Pancreas (tissue), 10 donors: ENCODE results near the gene SCD5. TPM values are rescaled to one million over a fixed set of nuclear protein-coding genes. Genes with fewer than 3 reads are reported as not detected.
A peak's percentile ranks its signal among the peaks of the same experiment; 100 is the strongest.

ENCODE experiments used
- ATAC-seq, 4 donors: fragments of 200-7000 bp; cut with Tn5 transposase; one replicate each; pipeline versions ENCODE4 v1.8.0 to v1.9.1; 2020; ENCODE audit warnings: mild to moderate bottlenecking in 4 of 4, moderate library complexity in 4 of 4
- DNase-seq, 6 donors: peaks; one replicate each; pipeline ENCODE4 v3.0.0-alpha.2; 2020
- FAIRE-seq: peaks from 2 replicates; lab custom pipeline; 2012; peaks lifted over from hg19 to GRCh38; lab: Jason Lieb, UNC
- H3K27ac ChIP-seq, 4 donors: fragments of 200-600 bp; sonication (generic); 1 replicate in 3 of 4; 2 replicates in 1 of 4; pipeline versions ENCODE4 v1.5.0 to v1.8.0; 2020
- H3K27me3 ChIP-seq, 4 donors: fragments of 200-600 bp; one replicate each; pipeline ENCODE4 v1.8.0; 2021
- H3K36me3 ChIP-seq, 3 donors: fragments of 200-600 bp; sonication (generic) in 1 of 3; one replicate each; pipeline versions ENCODE4 v1.5.0 to v1.8.0; 2020 to 2021
- H3K4me1 ChIP-seq, 3 donors: fragments of 200-600 bp; one replicate each; pipeline ENCODE4 v1.8.0; 2021
- H3K4me3 ChIP-seq, 4 donors: fragments of 200-600 bp; sonication (generic) in 2 of 4; one replicate each; pipeline versions ENCODE4 v1.5.0 to v1.8.0; 2020 to 2021
- H3K9me3 ChIP-seq, 4 donors: fragments of 200-600 bp; one replicate each; pipeline ENCODE4 v1.8.0; 2021
- CTCF ChIP-seq, 4 donors: fragments of 200-600 bp; sonication (generic) in 3 of 4; IDR thresholded peaks; one replicate each; pipeline versions ENCODE4 v1.5.0 to v1.8.0; 2021; ENCODE audit warnings: antibody characterized with exemption in 4 of 4
- WGBS, 2 donors: extraction: QIAGEN DNeasy Blood & Tissue Kit; methylation state at CpG; one replicate each; pipeline ENCODE4 v1.1.7; 2013; 5-methylcytosine and 5-hydroxymethylcytosine counted together
- intact Hi-C, 3 donors: fragments of 100-400 bp; cut with DNase I; formaldehyde crosslinking; loops; one replicate each; pipeline versions ENCODE4 v1.11.1 to v1.14.2; 2022
- polyA plus RNA-seq, 2 donors: library from polyadenylated mRNA; stranded (reverse); fragments of 200-250 nt; gene quantifications; one replicate each; pipeline ENCODE4 v1.2.3, GENCODE V29; 2013
- total RNA-seq, 6 donors: library from RNA; stranded (reverse); fragmentation: NEBNext Ultra II Directional in 4 of 6; extraction: Animal tissue kit (Norgen Biotek cat#: 25700) in 4 of 6; gene quantifications; one replicate each; pipeline versions ENCODE4 v1.2.1 to v1.2.4, GENCODE V29; 2021 to 2023
- donor health status: healthy with polysubstance abuse.
- donor health status: DM: no; HTN: no; CAD: no; lungs with moderate emphysema.
- donor health status: DM: no; HTN: no; CAD: no.
- donor health status: control.
- donor health status: control.
- donor health status: Bipolar disorder and iron deficiency.
- donor health status: DM: yes; HTN: yes; CAD: no.
- donor health status: DM: no; HTN: no; CAD: no.
- donor health status: DM: no; HTN: no; CAD: no.
- donor health status: DM: yes; HTN: yes; CAD: no.

The SCD5 gene
- total and polyA plus RNA-seq, 8 donors = 19.1 to 58.3 (median 31.3) TPM

- DNase-seq (no peak), FAIRE-seq (no peak), ATAC-seq (no peak)
- intact Hi-C loops = no loop called here
- WGBS, 2 donors = 84 to 85% methylated on average over 8 of the region's 8 CpGs
- Histone ChIP-seq H3K4me1 (peaks cover 0 to 6% (median 0%) of the 10 kb centered on the region in 3 donors), H3K27ac (no peak overlapping the region), H3K9me3 (no peaks in the 10 kb centered on the region), H3K4me3 (no peak overlapping the region), H3K27me3 (no peaks in the 10 kb centered on the region), H3K36me3 (no peaks in the 10 kb centered on the region)
- TF ChIP-seq CTCF (IDR thresholded peaks at IDR 0.05) = no peak
These were observed 210.6 kb downstream of the SCD5 start for GRCh38 chr4:82587826-82588540.

GRCh38 chr4:82585690-82586435, 212.7 kb downstream of the SCD5 start:
- WGBS, 2 donors = 80 to 81% methylated on average over 8 of the region's 8 CpGs
- Histone ChIP-seq H3K9me3 (no peaks in the 10 kb centered on the region), H3K36me3 (no peaks in the 10 kb centered on the region), H3K27me3 (no peaks in the 10 kb centered on the region), H3K27ac (no peak overlapping the region), H3K4me1 (peaks cover 0 to 6% (median 0%) of the 10 kb centered on the region in 3 donors), H3K4me3 (no peak overlapping the region)
- FAIRE-seq = no peak
- DNase-seq = no peak
- ATAC-seq = peak in 1 of 4 donors; percentile 42
- no peak for TF ChIP-seq CTCF (IDR thresholded peaks at IDR 0.05)
- intact Hi-C loops = no loop called here

- FAIRE-seq (no peak), DNase-seq (no peak), ATAC-seq (no peak)
- Histone ChIP-seq H3K27me3 (no peaks in the 10 kb centered on the region), H3K27ac (no peak overlapping the region), H3K9me3 (no peaks in the 10 kb centered on the region), H3K4me3 (no peak overlapping the region), H3K36me3 (no peaks in the 10 kb centered on the region), H3K4me1 (peaks cover 0 to 6% (median 0%) of the 10 kb centered on the region in 3 donors)
- intact Hi-C loops = no loop called here
- WGBS, 2 donors = 66 to 71% methylated on average over 3 of the region's 3 CpGs
- no peak for TF ChIP-seq CTCF (IDR thresholded peaks at IDR 0.05)
These were observed 213.7 kb downstream of the SCD5 start for GRCh38 chr4:82584931-82585330.

GRCh38 chr4:82583897-82584587, 214.6 kb downstream of the SCD5 start:
- Histone ChIP-seq H3K27ac (no peak overlapping the region), H3K27me3 (no peaks in the 10 kb centered on the region), H3K4me1 (peaks cover 0 to 6% (median 0%) of the 10 kb centered on the region in 3 donors), H3K9me3 (no peaks in the 10 kb centered on the region), H3K36me3 (no peaks in the 10 kb centered on the region), H3K4me3 (no peak overlapping the region)
- TF ChIP-seq CTCF (IDR thresholded peaks at IDR 0.05) = no peak
- 31 to 38% methylated on average over 5 of the region's 5 CpGs for WGBS, 2 donors
- DNase-seq = no peak
- no peak for FAIRE-seq
- intact Hi-C loops = no loop called here
- no peak for ATAC-seq
